H1 (cell line): ENCODE data around the gene IQCE. TPM values are rescaled to one million over a fixed set of nuclear protein-coding genes. Genes with fewer than 3 reads are reported as not detected.

Experiments used
- CTCF ChIA-PET: fragments of 300-600 bp; sonication (Branson Sonifier 250); formaldehyde crosslinking; loops from one replicate; lab custom pipeline; 2021; ENCODE audit not compliant: partially characterized antibody; lab: Charles Lee
- POLR2A ChIA-PET: fragments of 300-600 bp; sonication (Branson Sonifier 250); formaldehyde crosslinking; loops from one replicate; lab custom pipeline; 2021; ENCODE audit warnings: inconsistent platforms; ENCODE audit not compliant: partially characterized antibody; lab: Charles Lee
- DNase-seq, 2 experiments: peaks; one replicate each; pipeline versions ENCODE4 v3.0.0 to v3.0.0-alpha.2; 2010 to 2022; ENCODE audit warnings: low spot score in 2 of 2, low read depth in 1 of 2, mixed read lengths in 1 of 2
- FAIRE-seq: peaks from 2 replicates; lab custom pipeline; 2011; peaks lifted over from hg19 to GRCh38; lab: Jason Lieb, UNC
- H2AFZ ChIP-seq: 2 replicates; pipeline ENCODE4 v1.8.1; 2012; ENCODE audit warnings: low read length, inconsistent platforms
- H2AK5ac ChIP-seq: 2 replicates; pipeline ENCODE4 v1.6.1; 2013; ENCODE audit warnings: low read depth, low read length
- H2BK120ac ChIP-seq: replicated peaks from 2 replicates; pipeline ENCODE3; 2013; ENCODE audit warnings: low read depth, low read length, inconsistent platforms
- H2BK12ac ChIP-seq: 2 replicates; pipeline ENCODE4 v1.6.1; 2013; ENCODE audit warnings: low read depth, low read length
- H2BK15ac ChIP-seq: 2 replicates; pipeline ENCODE4 v1.6.1; 2013; ENCODE audit warnings: low read length
- H2BK20ac ChIP-seq: 2 replicates; pipeline ENCODE4 v1.6.1; 2013; ENCODE audit warnings: low read length
- H2BK5ac ChIP-seq: 2 replicates; pipeline ENCODE4 v1.6.1; 2013; ENCODE audit warnings: low read depth, low read length
- H3K14ac ChIP-seq: 2 replicates; pipeline ENCODE4 v1.6.1; 2013; ENCODE audit warnings: inconsistent platforms; ENCODE audit not compliant: insufficient read length
- H3K18ac ChIP-seq: 2 replicates; pipeline ENCODE4 v1.6.1; 2013; ENCODE audit warnings: low read length; ENCODE audit errors: extremely low read depth
- H3K23ac ChIP-seq: 2 replicates; pipeline ENCODE4 v1.6.1; 2013; ENCODE audit warnings: inconsistent platforms; ENCODE audit not compliant: insufficient read length
- H3K23me2 ChIP-seq: 2 replicates; pipeline ENCODE4 v1.6.1; 2013; ENCODE audit warnings: low read depth, low read length
- H3K27ac ChIP-seq: 2 replicates; pipeline ENCODE4 v1.6.1; 2011; ENCODE audit warnings: low read depth, low read length, inconsistent platforms
- H3K27me3 ChIP-seq, 4 experiments: replicated peaks in 1 of 4; 1 replicate in 1 of 4; 2 replicates in 3 of 4; pipeline versions ENCODE4 v1.6.1 to v1.8.1; 2011 to 2013; ENCODE audit warnings: low read length in 3 of 4, mild to moderate bottlenecking in 3 of 4, inconsistent platforms in 2 of 4, mixed read lengths in 2 of 4, moderate library complexity in 1 of 4; ENCODE audit not compliant: control insufficient read depth in 3 of 4, insufficient read depth in 3 of 4; ENCODE audit errors: extremely low read depth in 1 of 4
- H3K36me3 ChIP-seq, 4 experiments: 2 replicates each; pipeline versions ENCODE4 v1.6.1 to v1.8.1; 2011 to 2013; ENCODE audit warnings: mild to moderate bottlenecking in 4 of 4, low read length in 3 of 4, moderate library complexity in 2 of 4, control low read depth in 1 of 4, inconsistent platforms in 1 of 4; ENCODE audit not compliant: insufficient read depth in 4 of 4, control insufficient read depth in 2 of 4
- H3K4ac ChIP-seq: replicated peaks from 2 replicates; pipeline ENCODE3; 2013; ENCODE audit warnings: low read length, low read depth, mixed read lengths, inconsistent platforms; ENCODE audit not compliant: insufficient read length
- H3K4me1 ChIP-seq, 4 experiments: replicated peaks in 1 of 4; 1 replicate in 1 of 4; 2 replicates in 3 of 4; pipeline versions ENCODE4 v1.6.1 to v1.8.1; 2011 to 2013; ENCODE audit warnings: low read length in 3 of 4, inconsistent platforms in 2 of 4, mixed read lengths in 1 of 4; ENCODE audit not compliant: insufficient read depth in 4 of 4, control insufficient read depth in 3 of 4
- H3K4me2 ChIP-seq, 2 experiments: 2 replicates each; pipeline versions ENCODE4 v1.6.1 to v1.8.1; 2011 to 2013; ENCODE audit warnings: low read depth in 2 of 2, low read length in 2 of 2, control low read depth in 1 of 2, inconsistent platforms in 1 of 2, mild to moderate bottlenecking in 1 of 2; ENCODE audit not compliant: insufficient read depth in 1 of 2
- H3K4me3 ChIP-seq, 4 experiments: fragments of 200-600, 300-600 bp in 1 of 4; sonication (generic), shearing (Covaris generic), sonication (Bioruptor Twin) in 1 of 4; 2 replicates each; pipeline versions ENCODE4 v1.5.1 to v1.8.1; 2011 to 2016; ENCODE audit warnings: low read length in 4 of 4, low read depth in 3 of 4, control low read depth in 2 of 4, inconsistent platforms in 2 of 4, mild to moderate bottlenecking in 2 of 4, mixed read lengths in 1 of 4, moderate library complexity in 1 of 4; ENCODE audit not compliant: insufficient read depth in 2 of 4; ENCODE audit errors: extremely low read depth in 1 of 4
- H3K56ac ChIP-seq: replicated peaks from 2 replicates; pipeline ENCODE3; 2013; ENCODE audit warnings: low read depth, mild to moderate bottlenecking, mixed read lengths, low read length, inconsistent platforms; ENCODE audit not compliant: insufficient read length
- H3K79me1 ChIP-seq: 2 replicates; pipeline ENCODE4 v1.6.1; 2013; ENCODE audit warnings: low read depth, low read length, control low read depth
- H3K79me2 ChIP-seq, 2 experiments: 2 replicates each; pipeline versions ENCODE4 v1.6.1 to v1.8.1; 2012 to 2013; ENCODE audit warnings: low read length in 2 of 2, mild to moderate bottlenecking in 2 of 2, inconsistent platforms in 1 of 2; ENCODE audit not compliant: insufficient read depth in 2 of 2, control insufficient read depth in 1 of 2
- H3K9ac ChIP-seq, 4 experiments: replicated peaks in 1 of 4; 1 replicate in 1 of 4; 2 replicates in 3 of 4; pipeline versions ENCODE4 v1.6.1 to v1.8.1; 2011 to 2013; ENCODE audit warnings: low read depth in 3 of 4, low read length in 3 of 4, control low read depth in 2 of 4, mild to moderate bottlenecking in 2 of 4, moderate library complexity in 2 of 4, inconsistent platforms in 1 of 4; ENCODE audit errors: extremely low read depth in 1 of 4
- H3K9me3 ChIP-seq, 2 experiments: 2 replicates each; pipeline versions ENCODE4 v1.6.1 to v1.8.1; 2012 to 2013; ENCODE audit warnings: mild to moderate bottlenecking in 2 of 2, moderate library complexity in 2 of 2, control low read depth in 1 of 2, inconsistent platforms in 1 of 2, low read depth in 1 of 2, low read length in 1 of 2, mixed read lengths in 1 of 2; ENCODE audit not compliant: insufficient read depth in 2 of 2
- H4K20me1 ChIP-seq, 2 experiments: replicated peaks in 1 of 2; 2 replicates each; pipeline versions ENCODE3 to v1.8.1; 2011 to 2013; ENCODE audit warnings: inconsistent platforms in 2 of 2, low read length in 2 of 2, mild to moderate bottlenecking in 1 of 2; ENCODE audit not compliant: insufficient read depth in 2 of 2, control insufficient read depth in 1 of 2
- H4K5ac ChIP-seq: 2 replicates; pipeline ENCODE4 v1.6.1; 2013; ENCODE audit warnings: low read length, low read depth, mixed read lengths, inconsistent platforms; ENCODE audit not compliant: insufficient read length
- H4K8ac ChIP-seq: 2 replicates; pipeline ENCODE4 v1.8.0; 2013; ENCODE audit warnings: mild to moderate bottlenecking, moderate library complexity, low read length, inconsistent platforms; ENCODE audit not compliant: insufficient read depth; ENCODE audit errors: extremely low read depth
- H4K91ac ChIP-seq: replicated peaks from 2 replicates; pipeline ENCODE3; 2013; ENCODE audit warnings: low read length, mixed read lengths, inconsistent platforms; ENCODE audit not compliant: insufficient read length
- ASH2L ChIP-seq: fragments of 200-600, 300-600 bp; sonication (generic); IDR thresholded peaks from one replicate; pipeline ENCODE4 v1.7.1; 2017; ENCODE audit warnings: low read length
- BCL11A ChIP-seq, 2 experiments: IDR thresholded peaks; one replicate each; pipeline ENCODE4 v1.6.1; 2011; ENCODE audit warnings: low read depth in 2 of 2, low read length in 2 of 2, mild to moderate bottlenecking in 2 of 2
- TAF1 ChIP-seq: IDR thresholded peaks from 2 replicates; pipeline ENCODE4 v1.6.1; 2011; ENCODE audit warnings: mild to moderate bottlenecking, low read depth, low read length
- WGBS, 2 experiments: shearing (Covaris generic) in 1 of 2; methylation state at CpG; one replicate each; pipeline versions ENCODE4 v1.1.6 to v1.1.7; 2013 to 2015; ENCODE audit warnings: low lambda C conversion rate in 2 of 2, mixed read lengths in 2 of 2, inconsistent platforms in 1 of 2, low coverage in 1 of 2, missing lambda C conversion rate in 1 of 2; ENCODE audit not compliant: insufficient replicate concordance in 2 of 2, insufficient coverage in 1 of 2, insufficient read length in 1 of 2; ENCODE audit errors: extremely low coverage in 1 of 2, missing lambda C conversion rate in 1 of 2; 5-methylcytosine and 5-hydroxymethylcytosine counted together
- polyA plus RNA-seq, 7 experiments: library from polyadenylated mRNA; depleted of rRNA in 3 of 7; stranded (reverse) in 5 of 7; unstranded in 2 of 7; fragments of >200 nt in 5 of 7; fragments of 200-250 nt in 2 of 7; gene quantifications; 1 replicate in 5 of 7; 2 replicates in 1 of 7; 4 replicates in 1 of 7; pipeline versions ENCODE4 v1.2.1 to v1.2.3, GENCODE V29; 2011 to 2013; ENCODE audit warnings: missing spikeins in 2 of 7, mixed read lengths in 2 of 7
- total RNA-seq: library from RNA; stranded (reverse); fragmentation: NEBNext Ultra II Directional; extraction: Animal tissue kit (Norgen Biotek cat#: 25700); gene quantifications from 2 replicates; pipeline ENCODE4 v1.2.1, GENCODE V29; 2021

IQCE gene
- total and polyA plus RNA-seq, 2 of the 8 experiments (the other 6 are each of a cell fraction or from before 2014, with no cell fraction given) = 2.2 to 4.9 TPM

DNA sequence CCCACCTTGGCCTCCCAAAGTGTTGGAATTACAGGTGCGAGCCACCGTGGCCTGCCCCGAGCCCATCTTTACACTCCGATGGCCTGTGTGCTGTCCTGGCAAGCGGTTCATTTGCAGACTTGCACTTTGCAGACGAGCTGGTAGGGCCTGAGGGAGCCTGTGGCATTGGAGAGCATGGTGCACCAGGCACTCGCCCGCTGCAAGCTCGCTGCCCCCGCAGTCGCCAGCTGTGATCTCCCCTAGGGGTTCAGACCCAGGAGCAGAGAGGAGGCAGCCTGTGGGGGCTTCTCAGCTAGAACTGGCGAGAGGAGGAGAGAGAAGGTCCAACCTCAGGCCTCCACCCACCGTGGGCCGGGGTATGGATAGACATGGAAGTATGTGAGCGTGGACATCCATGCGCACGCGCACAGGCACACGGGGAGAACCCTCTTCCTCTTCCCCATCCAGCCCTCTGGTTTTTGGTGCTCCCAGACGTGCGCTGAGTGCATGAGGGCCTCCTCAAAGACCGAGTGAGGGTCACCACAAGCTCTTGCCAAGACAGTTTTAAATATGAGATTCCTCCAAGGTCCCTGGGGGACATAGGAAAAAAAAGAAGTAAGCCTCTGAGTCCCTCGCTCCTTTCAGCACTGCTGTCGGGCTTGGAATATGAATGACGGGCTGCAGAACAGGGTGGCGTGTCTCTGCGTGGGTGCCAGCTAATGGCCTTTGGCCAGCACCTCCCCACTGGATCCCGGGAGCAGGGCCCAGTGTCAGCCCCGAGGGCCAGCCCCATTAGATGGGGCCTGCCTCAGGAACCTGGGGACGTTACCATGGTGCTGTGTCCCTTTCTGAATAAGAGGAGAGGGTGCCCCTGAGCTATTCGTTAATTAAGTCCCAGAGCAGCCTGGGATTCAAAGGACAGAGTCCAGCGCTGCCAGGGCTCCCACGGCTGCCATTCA, 57.9 kb downstream of the IQCE start:
- no peaks in the 10 kb centered on the region; the same call in none of the 2 replicates for H3K79me1 ChIP-seq
- H3K4me1 ChIP-seq = peaks cover 0 to 39% (median 21%) of the 10 kb centered on the region in 4 experiments; a peak in 6 of 7 replicates
- no peak overlapping the region for H3K4me2 ChIP-seq
- H3K9ac ChIP-seq = no peak overlapping the region
- no peak overlapping the region for H3K14ac ChIP-seq
- H4K5ac ChIP-seq = no peak overlapping the region
- H4K8ac ChIP-seq = peak overlapping the region; percentile 72; the same call in 1 of the 2 replicates
- no peak overlapping the region for H3K56ac ChIP-seq
- DNase-seq (no peak), FAIRE-seq (no peak)
- POLR2A ChIA-PET = interaction anchor here (0.6 to 1.7 kb wide), 7 partner anchors 8 to 126 kb away, joined by 3 to 12 read pairs (median 5); partner anchors contain the start of gene TTYH3
- H2BK5ac ChIP-seq = 0 out of 2 replicates have a peak overlapping the region, but pooled peaks have one; percentile 8
- WGBS, 2 experiments = 89% methylated on average over 31 of the region's 33 CpGs; no CpG with 5 or more reads in 1 of the 2 experiments
- H3K23me2 ChIP-seq = no peaks in the 10 kb centered on the region
- H2BK15ac ChIP-seq = peak overlapping the region; percentile 75; the same call in 1 of the 2 replicates
- no peaks in the 10 kb centered on the region for H3K36me3 ChIP-seq
- H3K23ac ChIP-seq = no peak overlapping the region
- no peak overlapping the region for H2AK5ac ChIP-seq
- no peak overlapping the region for H3K27ac ChIP-seq
- no peak overlapping the region for H4K91ac ChIP-seq
- H4K20me1 ChIP-seq = no peaks in the 10 kb centered on the region
- H3K18ac ChIP-seq = no peak overlapping the region
- H2AFZ ChIP-seq = no peak overlapping the region
- CTCF ChIA-PET = interaction anchor here (0.6 to 1.6 kb wide), 10 partner anchors 8 to 197 kb away, joined by 3 to 9 read pairs (median 4); no protein-coding TSS in a partner anchor
- TF ChIP-seq BCL11A (IDR thresholded peaks at IDR 0.05; ENCODE audit: low read depth in 2 of 2, low read length in 2 of 2) (no peak), ASH2L (no peak), TAF1 (no peak)
- no peaks in the 10 kb centered on the region for H3K79me2 ChIP-seq
- 0 out of 7 replicates have a peak, but pooled peaks cover 0 to 2% (median 0%) of the 10 kb centered on the region in 4 experiments for H3K27me3 ChIP-seq
- no peak overlapping the region for H2BK20ac ChIP-seq
- no peak overlapping the region; the same call in 1 of the 2 replicates for H2BK12ac ChIP-seq
- no peak overlapping the region for H2BK120ac ChIP-seq
- no peaks in the 10 kb centered on the region for H3K9me3 ChIP-seq
- H3K4me3 ChIP-seq = no peak overlapping the region
- no peak overlapping the region for H3K4ac ChIP-seq
